ENCODE results near the gene AGMO.

DNA sequence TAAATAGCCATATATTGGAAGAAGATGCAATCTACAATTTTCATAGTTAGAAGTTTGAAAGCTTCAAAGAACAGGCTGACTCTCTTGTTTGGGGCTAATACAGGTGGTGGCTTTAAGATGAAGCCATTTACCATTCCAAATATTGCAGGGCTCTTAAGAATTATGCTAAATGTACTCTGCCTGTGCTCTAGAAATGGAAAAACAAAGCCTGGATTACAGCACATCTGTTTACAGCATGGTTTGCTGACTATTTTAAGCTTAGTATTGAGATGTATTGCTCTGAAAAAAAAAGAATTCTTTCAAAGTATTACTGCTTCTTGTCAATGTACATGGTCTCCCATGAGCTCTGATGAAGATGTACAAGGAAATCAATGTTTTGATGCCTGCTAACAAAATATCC, 34.2 kb downstream of the AGMO start:
- TF ChIP-seq, protein P1, sequence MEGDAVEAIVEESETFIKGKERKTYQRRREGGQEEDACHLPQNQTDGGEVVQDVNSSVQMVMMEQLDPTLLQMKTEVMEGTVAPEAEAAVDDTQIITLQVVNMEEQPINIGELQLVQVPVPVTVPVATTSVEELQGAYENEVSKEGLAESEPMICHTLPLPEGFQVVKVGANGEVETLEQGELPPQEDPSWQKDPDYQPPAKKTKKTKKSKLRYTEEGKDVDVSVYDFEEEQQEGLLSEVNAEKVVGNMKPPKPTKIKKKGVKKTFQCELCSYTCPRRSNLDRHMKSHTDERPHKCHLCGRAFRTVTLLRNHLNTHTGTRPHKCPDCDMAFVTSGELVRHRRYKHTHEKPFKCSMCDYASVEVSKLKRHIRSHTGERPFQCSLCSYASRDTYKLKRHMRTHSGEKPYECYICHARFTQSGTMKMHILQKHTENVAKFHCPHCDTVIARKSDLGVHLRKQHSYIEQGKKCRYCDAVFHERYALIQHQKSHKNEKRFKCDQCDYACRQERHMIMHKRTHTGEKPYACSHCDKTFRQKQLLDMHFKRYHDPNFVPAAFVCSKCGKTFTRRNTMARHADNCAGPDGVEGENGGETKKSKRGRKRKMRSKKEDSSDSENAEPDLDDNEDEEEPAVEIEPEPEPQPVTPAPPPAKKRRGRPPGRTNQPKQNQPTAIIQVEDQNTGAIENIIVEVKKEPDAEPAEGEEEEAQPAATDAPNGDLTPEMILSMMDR (IDR thresholded peaks at IDR 0.05; ENCODE audit: control extremely low read depth in 1 of 3, insufficient read depth in 1 of 3, low read depth in 1 of 3, low read length in 3 of 3) = no peak
- no peak for TF ChIP-seq EZH2 (IDR thresholded peaks at IDR 0.05; ENCODE audit: low read depth, low read length, severe bottlenecking)
- TF ChIP-seq ASH2L (IDR thresholded peaks at IDR 0.05; ENCODE audit: low read length) = no peak
- no peak for TF ChIP-seq FOSL1 (IDR thresholded peaks at IDR 0.05; ENCODE audit: insufficient read depth, low read depth, low read length)
- TF ChIP-seq SUZ12 (IDR thresholded peaks at IDR 0.05; ENCODE audit: low read length) = no peak
- TF ChIP-seq CHD2 (IDR thresholded peaks at IDR 0.05; ENCODE audit: low read length) = no peak
- TF ChIP-seq POLR2A (IDR thresholded peaks at IDR 0.05; ENCODE audit: control extremely low read depth in 1 of 2, low read depth in 2 of 2, low read length in 2 of 2) = no peak
- TF ChIP-seq SIX5 (IDR thresholded peaks at IDR 0.05; ENCODE audit: low read depth, low read length) = no peak
- TF ChIP-seq JUND (IDR thresholded peaks at IDR 0.05; ENCODE audit: low read length) = no peak
- no peak for TF ChIP-seq GABPA (IDR thresholded peaks at IDR 0.05; ENCODE audit: borderline replicate concordance, insufficient read depth, low read length)
- no peak for TF ChIP-seq YY1 (IDR thresholded peaks at IDR 0.05; ENCODE audit: low read depth, low read length)
- TF ChIP-seq TEAD4 (IDR thresholded peaks at IDR 0.05; ENCODE audit: low read depth, low read length) = no peak
- TF ChIP-seq ZNF274 (IDR thresholded peaks at IDR 0.05; ENCODE audit: borderline replicate concordance, extremely low read depth, low read length) = no peak
- TF ChIP-seq NANOG (IDR thresholded peaks at IDR 0.05; ENCODE audit: insufficient read depth, low read depth, low read length, poor library complexity, severe bottlenecking) = no peak
